SHP77 treated with DMSO at 0.1 percent for 48 hours (cell line): ENCODE data around the gene PRR20G.

ENCODE experiments used
- DNase-seq: peaks from one replicate; lab custom pipeline; 2025; lab: John Stamatoyannopoulos, UW

PRR20G gene

DNA sequence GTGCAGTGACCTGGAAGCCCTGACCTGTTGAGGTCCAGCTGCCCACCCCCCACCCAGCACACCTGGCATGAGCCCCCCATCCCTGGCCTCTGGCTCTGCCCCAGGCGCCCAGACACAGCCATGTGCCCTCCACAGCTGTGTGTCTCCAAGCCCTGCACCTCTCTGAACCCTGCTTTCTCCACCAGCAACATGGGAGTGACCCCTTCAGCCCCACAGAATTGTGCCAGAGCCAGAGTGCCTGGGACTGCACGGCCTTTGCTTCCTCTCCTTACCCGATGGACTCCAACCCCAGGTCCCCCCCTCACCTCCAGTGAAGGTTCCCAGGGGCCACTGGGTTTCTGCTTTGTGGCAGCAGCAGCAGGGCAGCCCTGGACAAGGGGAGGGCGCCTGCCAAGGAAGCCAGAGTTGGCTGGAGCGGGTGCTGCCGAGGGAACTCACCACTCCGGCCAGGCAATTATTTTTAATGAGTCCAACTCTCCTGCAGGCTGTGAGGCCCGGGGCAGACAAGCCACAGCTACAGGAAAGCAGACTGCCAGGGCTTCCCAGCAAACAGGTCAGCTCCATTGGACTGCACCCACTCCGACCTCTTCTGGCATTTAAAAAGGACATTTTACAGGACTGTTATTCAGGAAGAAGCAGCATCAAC lies 24.1 kb downstream of the PRR20G start:
- DNase-seq: no peak

- no peak for DNase-seq
Observed at GRCh38 chr3:127263037-127263436, 24.8 kb downstream of the PRR20G start.

DNA sequence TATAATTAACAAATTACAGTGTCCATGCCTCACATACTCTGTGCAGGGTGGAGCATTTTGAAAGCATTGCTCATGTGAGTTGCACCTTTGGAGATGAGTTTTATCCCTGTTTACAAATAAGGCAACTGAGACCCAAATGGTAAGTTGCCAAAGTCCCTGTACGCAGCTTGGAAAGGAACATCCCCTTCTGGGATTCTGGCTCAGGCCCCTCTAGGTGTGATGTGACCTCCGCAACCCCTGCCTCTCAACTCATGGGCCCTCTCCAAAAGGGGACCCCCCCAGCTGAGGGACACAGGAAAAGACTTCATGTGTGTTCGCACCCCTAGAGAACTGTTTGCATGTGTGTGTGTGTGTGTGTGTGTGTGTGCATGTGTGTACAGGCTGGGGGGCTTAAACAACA lies 25.3 kb downstream of the PRR20G start:
- no peak for DNase-seq

- no peak for DNase-seq
Observed at GRCh38 chr3:127261925-127262324, 25.9 kb downstream of the PRR20G start.

GRCh38 chr3:127260826-127261555 lies 26.9 kb downstream of the PRR20G start:
- no peak for DNase-seq

DNA sequence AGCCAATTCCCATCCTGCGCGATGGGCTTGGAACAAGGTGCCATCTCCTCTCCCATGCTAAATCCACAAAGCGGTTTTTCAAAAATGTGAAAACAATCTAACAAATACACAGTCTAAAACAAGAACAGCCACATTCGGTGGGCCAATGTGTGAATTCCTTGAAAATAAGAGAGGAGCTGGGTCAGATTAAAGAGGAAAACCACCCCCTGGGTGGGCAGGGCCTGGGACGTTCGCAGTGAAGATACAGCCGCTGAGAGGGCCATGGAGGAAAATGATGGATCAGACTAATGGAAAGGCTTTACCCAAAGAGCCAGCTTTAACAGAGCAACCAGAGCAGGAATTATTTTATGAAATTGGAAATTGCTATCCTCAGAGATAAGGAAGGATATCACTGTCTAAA lies 27.4 kb downstream of the PRR20G start:
- no peak for DNase-seq

DNA sequence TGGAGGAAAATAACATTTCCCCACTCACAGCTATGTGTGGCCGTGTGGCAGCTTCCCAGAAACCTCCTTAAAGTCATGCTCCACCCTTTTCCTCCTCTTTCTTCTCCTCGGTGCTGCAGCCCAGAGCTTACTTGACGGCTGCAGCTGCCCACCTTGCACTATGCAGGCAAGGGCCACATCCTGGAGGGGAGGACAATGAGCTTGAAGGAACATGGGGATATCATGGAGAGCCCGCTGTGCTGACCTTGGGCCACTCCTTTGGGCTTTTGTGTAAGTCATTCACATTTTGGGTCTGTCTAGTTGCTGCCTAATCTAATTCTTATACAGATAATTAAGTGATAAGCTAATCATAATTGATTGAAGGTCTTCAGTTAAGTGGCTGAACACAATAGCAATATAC lies 28.0 kb downstream of the PRR20G start:
- DNase-seq: no peak

- no peak for DNase-seq
Observed at GRCh38 chr3:127258733-127259132, 29.1 kb downstream of the PRR20G start.

GRCh38 chr3:127257351-127257750 lies 30.5 kb downstream of the PRR20G start:
- no peak for DNase-seq

- DNase-seq: no peak
Observed at GRCh38 chr3:127256733-127257271, 31.0 kb downstream of the PRR20G start.

- no peak for DNase-seq
Observed at GRCh38 chr3:127256138-127256537, 31.7 kb downstream of the PRR20G start.

- no peak for DNase-seq
Observed at GRCh38 chr3:127255516-127255915, 32.3 kb downstream of the PRR20G start.

- no peak for DNase-seq
Observed at GRCh38 chr3:127254730-127255129, 33.1 kb downstream of the PRR20G start.

GRCh38 chr3:127254033-127254644 lies 33.7 kb downstream of the PRR20G start:
- DNase-seq: no peak

DNA sequence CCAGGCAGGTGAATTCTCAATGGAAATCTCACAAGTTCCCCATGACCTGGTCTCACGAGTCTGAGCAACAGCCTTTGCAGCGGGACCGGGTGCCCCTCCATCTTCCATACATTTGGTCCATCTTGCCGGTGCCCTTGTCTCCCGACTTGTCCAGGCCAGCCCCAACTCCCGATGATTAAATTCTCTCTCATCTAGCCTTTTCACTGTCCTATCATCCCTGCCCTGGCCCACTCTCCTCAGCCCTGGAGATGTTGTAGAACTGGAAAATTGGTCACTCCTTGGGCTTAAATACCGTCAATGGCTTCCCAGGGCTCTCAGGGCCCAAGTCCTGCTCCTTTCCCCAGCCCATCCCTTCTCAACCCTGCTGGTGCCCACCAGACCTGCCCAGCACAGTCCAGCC lies 34.4 kb downstream of the PRR20G start:
- no peak for DNase-seq

DNA sequence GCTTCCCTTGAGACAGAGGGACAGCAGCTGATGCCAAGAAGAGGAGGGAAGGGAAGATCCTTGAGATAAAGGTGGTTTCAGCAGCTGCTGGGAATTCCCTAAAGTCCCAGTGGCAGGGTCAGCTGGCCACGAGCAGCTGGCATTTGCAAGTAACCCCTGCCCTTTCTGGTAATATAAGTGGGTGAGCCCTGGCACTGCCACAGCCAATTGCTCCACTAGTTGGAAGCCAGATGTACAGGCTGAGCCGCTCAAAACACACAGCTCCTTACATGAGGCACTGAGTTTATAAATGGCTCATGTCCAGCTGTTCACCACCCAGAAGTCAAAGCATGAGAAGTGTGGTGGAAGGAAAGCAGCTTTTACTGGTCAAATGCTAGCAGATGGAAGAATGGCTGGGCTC lies 35.4 kb downstream of the PRR20G start:
- no peak for DNase-seq

- no peak for DNase-seq
Observed at GRCh38 chr3:127250032-127250431, 37.8 kb downstream of the PRR20G start.

GRCh38 chr3:127247292-127247691 lies 40.6 kb downstream of the PRR20G start:
- no peak for DNase-seq

DNA sequence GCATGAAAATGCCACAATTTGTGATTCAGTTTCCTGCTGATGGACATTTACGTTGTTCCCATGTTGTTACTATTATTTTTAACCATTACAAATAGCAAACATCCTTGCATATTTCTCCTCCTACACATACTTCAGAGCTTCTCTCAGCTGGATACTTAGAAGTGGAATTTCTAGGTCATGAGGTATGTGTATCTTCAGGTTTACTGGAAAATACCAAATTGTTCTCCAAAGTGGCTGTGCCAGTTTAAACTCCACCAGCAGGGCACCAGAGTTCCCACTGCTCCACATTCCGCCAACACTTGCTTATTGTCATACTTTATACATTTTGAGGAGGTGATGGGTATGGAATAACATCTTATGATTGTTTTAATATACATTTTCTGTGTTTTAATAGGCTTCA lies 49.2 kb downstream of the PRR20G start:
- no peak for DNase-seq

DNA sequence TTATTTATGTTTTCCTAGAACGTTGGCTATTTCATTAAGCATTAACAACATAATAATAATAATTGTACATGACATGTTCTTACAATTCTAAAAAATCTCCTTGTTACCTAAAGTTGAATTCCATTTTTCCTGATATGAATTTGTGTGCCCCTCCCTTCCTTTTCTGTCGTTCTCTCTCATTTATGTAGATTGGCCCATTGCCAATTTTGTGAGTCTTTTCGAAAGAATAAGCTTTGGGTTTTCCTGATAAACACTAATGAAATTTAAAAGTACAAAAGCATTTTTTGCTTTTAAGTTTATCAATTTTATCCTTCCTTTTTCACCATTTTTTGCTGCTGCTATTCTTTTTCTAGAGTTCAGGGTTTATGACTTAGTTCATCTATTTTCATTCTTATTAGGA lies 50.0 kb downstream of the PRR20G start:
- no peak for DNase-seq

DNA sequence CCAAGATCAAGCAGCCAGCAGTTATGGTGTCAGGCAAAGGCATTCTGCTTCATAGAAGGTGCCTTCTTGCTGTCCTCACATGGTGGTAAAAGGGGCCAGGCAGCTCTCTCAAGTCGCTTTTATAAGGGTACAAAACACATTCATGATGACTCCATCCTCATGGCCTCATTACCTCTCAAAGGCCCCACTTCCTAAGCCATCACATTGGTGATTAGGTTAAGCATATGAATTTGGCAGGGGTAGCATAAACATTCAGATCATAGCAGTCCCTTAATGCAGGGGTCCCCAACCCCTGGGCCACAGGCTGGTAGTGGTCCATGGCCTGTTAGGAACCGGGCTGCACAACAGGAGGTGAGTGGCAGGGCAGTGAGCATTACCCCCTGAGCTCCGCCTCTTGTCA lies 52.1 kb downstream of the PRR20G start:
- DNase-seq: no peak

DNA sequence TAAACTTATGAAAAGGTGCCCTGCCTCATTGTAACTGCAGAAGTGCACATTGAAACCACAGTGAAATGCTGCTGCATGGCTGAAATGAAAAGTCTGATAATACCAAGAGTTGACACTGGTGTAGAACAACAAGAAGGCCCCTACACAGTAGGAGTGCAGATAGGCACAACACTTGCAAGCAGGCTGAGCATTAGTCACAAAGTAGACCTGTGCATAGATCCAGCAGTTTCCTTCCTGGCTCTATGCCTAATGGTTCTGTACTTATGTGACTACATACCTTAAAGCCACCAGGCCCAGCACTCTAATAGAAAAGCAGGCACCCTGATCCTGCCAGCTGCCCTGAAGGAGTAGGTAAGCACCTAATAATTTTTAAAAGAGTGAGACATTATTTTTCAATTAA lies 53.1 kb downstream of the PRR20G start:
- DNase-seq: no peak
